HepG2 (cell line): ENCODE measurements around the gene RABEP1.

ENCODE experiments used
- ATAD3A ChIP-seq: sonication (generic); formaldehyde crosslinking; IDR thresholded peaks from 2 replicates; pipeline ENCODE4 v1.4.0; 2020; ENCODE audit warnings: missing genetic modification reagents
- CTCF ChIP-seq: sonication (generic); formaldehyde crosslinking; IDR thresholded peaks from 2 replicates; pipeline ENCODE4 v1.5.0; 2020; ENCODE audit warnings: mild to moderate bottlenecking, missing genetic modification reagents, moderate library complexity
- MAZ ChIP-seq, 2 experiments: sonication (generic) in 1 of 2; formaldehyde crosslinking in 1 of 2; IDR thresholded peaks; 2 replicates each; pipeline versions ENCODE4 v1.5.0 to v1.6.1; 2012 to 2020; ENCODE audit warnings: low read depth in 2 of 2, mild to moderate bottlenecking in 2 of 2, borderline replicate concordance in 1 of 2, improper control_type of control experiment in 1 of 2, low read length in 1 of 2, missing genetic modification reagents in 1 of 2, moderate library complexity in 1 of 2
- MYNN ChIP-seq: sonication (generic); formaldehyde crosslinking; IDR thresholded peaks from 2 replicates; pipeline ENCODE4 v1.4.0; 2020; ENCODE audit warnings: mild to moderate bottlenecking, low read depth, missing genetic modification reagents
- RBM39 ChIP-seq: fragments of 200-400 bp; formaldehyde crosslinking; IDR thresholded peaks from one replicate; pipeline ENCODE4 v1.6.1; 2018; ENCODE audit warnings: antibody characterized with exemption, mild to moderate bottlenecking, low read depth, low read length; ENCODE audit not compliant: poor library complexity, severe bottlenecking
- RXRA ChIP-seq: sonication (generic); formaldehyde crosslinking; IDR thresholded peaks from 2 replicates; pipeline ENCODE4 v1.5.1; 2020; ENCODE audit warnings: missing genetic modification reagents
- SUZ12 ChIP-seq: fragments of 150-350 bp; IDR thresholded peaks from 2 replicates; pipeline ENCODE4 v1.6.1; 2014; ENCODE audit warnings: low read depth, low read length
- ZBTB33 ChIP-seq: sonication (generic); formaldehyde crosslinking; IDR thresholded peaks from 2 replicates; pipeline ENCODE4 v1.4.0; 2020; ENCODE audit warnings: missing genetic modification reagents
- ZBTB44 ChIP-seq: sonication (generic); formaldehyde crosslinking; IDR thresholded peaks from 2 replicates; pipeline ENCODE4 v1.4.0; 2020; ENCODE audit warnings: missing genetic modification reagents

- no peak for TF ChIP-seq ZBTB33 (CRISPR knock-in tag)
- TF ChIP-seq MAZ (IDR thresholded peaks at IDR 0.05; ENCODE audit: borderline replicate concordance, low read depth, low read length), result no peak
- no peak for TF ChIP-seq MAZ (CRISPR knock-in tag; IDR thresholded peaks at IDR 0.05; ENCODE audit: low read depth)
- TF ChIP-seq ATAD3A (CRISPR knock-in tag), result no peak
- no peak for TF ChIP-seq RBM39
- no peak for TF ChIP-seq SUZ12
- no peak for TF ChIP-seq ZBTB44 (CRISPR knock-in tag)
- TF ChIP-seq RXRA, result no peak
- TF ChIP-seq CTCF, result no peak
- TF ChIP-seq MYNN (CRISPR knock-in tag), result no peak
Measured at GRCh38 chr17:5418858-5419355, 136.8 kb downstream of the RABEP1 start.
